ENCODE measurements around the gene MTG1.

DNA sequence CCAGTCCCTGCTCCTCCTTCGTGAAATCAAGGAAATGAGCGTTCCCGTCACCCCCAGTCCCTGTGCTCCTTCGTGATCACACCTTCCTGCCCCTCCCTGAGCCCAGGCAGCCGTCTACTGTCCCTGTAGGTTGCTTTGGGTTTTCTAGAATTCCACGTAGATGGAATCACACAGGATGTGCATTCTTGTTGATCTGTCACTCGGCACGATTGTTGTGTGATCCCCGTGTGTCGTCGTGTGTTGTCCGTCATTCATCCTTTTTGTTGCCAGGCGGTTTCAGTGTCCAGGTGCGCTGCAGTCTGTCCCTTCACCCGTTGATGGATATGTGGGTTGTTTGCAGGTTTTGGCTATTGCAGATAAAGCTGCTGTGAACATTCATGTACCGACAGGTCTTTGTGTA lies 9.4 kb downstream of the MTG1 start:
- TF ChIP-seq, protein P1, sequence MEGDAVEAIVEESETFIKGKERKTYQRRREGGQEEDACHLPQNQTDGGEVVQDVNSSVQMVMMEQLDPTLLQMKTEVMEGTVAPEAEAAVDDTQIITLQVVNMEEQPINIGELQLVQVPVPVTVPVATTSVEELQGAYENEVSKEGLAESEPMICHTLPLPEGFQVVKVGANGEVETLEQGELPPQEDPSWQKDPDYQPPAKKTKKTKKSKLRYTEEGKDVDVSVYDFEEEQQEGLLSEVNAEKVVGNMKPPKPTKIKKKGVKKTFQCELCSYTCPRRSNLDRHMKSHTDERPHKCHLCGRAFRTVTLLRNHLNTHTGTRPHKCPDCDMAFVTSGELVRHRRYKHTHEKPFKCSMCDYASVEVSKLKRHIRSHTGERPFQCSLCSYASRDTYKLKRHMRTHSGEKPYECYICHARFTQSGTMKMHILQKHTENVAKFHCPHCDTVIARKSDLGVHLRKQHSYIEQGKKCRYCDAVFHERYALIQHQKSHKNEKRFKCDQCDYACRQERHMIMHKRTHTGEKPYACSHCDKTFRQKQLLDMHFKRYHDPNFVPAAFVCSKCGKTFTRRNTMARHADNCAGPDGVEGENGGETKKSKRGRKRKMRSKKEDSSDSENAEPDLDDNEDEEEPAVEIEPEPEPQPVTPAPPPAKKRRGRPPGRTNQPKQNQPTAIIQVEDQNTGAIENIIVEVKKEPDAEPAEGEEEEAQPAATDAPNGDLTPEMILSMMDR (IDR thresholded peaks at IDR 0.05) = no peak
- TF ChIP-seq POLR2A (IDR thresholded peaks at IDR 0.05) = no peak
- TF ChIP-seq EP300 (IDR thresholded peaks at IDR 0.05) = no peak
